OCI-LY1 (cell line): ENCODE results near the gene CLDN5.

Source experiments
- H2AFZ ChIP-seq: fragments of 200-600 bp; sonication (generic), shearing (Covaris generic); 2 replicates; pipeline ENCODE4 v1.6.0; 2014; ENCODE audit warnings: antibody characterized with exemption, mild to moderate bottlenecking, low read length
- H3F3A ChIP-seq: fragments of 200-600 bp; sonication (generic), shearing (Covaris generic); 2 replicates; pipeline ENCODE4 v1.6.0; 2014; ENCODE audit warnings: mild to moderate bottlenecking, antibody characterized with exemption, low read length, moderate library complexity; ENCODE audit not compliant: insufficient read depth
- H3K27ac ChIP-seq: fragments of 200-600 bp; sonication (generic); 2 replicates; pipeline ENCODE4 v1.5.1; 2014; ENCODE audit warnings: low read length, mixed run types, mild to moderate bottlenecking, low read depth; ENCODE audit not compliant: poor library complexity, severe bottlenecking
- H3K27me3 ChIP-seq: fragments of 200-600 bp; sonication (generic); 2 replicates; pipeline ENCODE4 v1.6.0; 2014; ENCODE audit warnings: antibody characterized with exemption, mild to moderate bottlenecking, low read length, moderate library complexity; ENCODE audit not compliant: insufficient read depth
- H3K36me3 ChIP-seq: fragments of 200-600 bp; sonication (generic); 2 replicates; pipeline ENCODE4 v1.6.1; 2014; ENCODE audit warnings: mild to moderate bottlenecking, antibody characterized with exemption, low read length, moderate library complexity, mixed read lengths; ENCODE audit not compliant: insufficient read depth
- H3K4me1 ChIP-seq: fragments of 200-600 bp; sonication (generic); 2 replicates; pipeline ENCODE4 v1.5.1; 2014; ENCODE audit warnings: mild to moderate bottlenecking, low read length, moderate library complexity; ENCODE audit not compliant: insufficient read depth, severe bottlenecking
- H3K4me2 ChIP-seq: fragments of 200-600 bp; sonication (generic), shearing (Covaris generic); 2 replicates; pipeline ENCODE4 v1.6.1; 2014; ENCODE audit warnings: low read length
- H3K4me3 ChIP-seq: fragments of 200-600 bp; sonication (generic); 2 replicates; pipeline ENCODE4 v1.5.1; 2014; ENCODE audit warnings: low read length, low read depth, mild to moderate bottlenecking, mixed read lengths; ENCODE audit not compliant: poor library complexity, severe bottlenecking
- H3K79me2 ChIP-seq: fragments of 200-600 bp; shearing (Covaris generic); 2 replicates; pipeline ENCODE4 v1.6.1; 2016; ENCODE audit warnings: mixed run types, low read length, mixed read lengths; ENCODE audit not compliant: insufficient read depth
- H3K9ac ChIP-seq: fragments of 200-600 bp; sonication (generic), shearing (Covaris generic); 2 replicates; pipeline ENCODE4 v1.6.1; 2014; ENCODE audit warnings: mild to moderate bottlenecking, low read length, mixed read lengths
- H3K9me2 ChIP-seq: fragments of 200-600 bp; sonication (generic), shearing (Covaris generic); 2 replicates; pipeline ENCODE4 v1.6.1; 2014; ENCODE audit warnings: low read depth, mild to moderate bottlenecking, low read length, mixed read lengths
- H3K9me3 ChIP-seq: fragments of 200-600 bp; shearing (Covaris generic); 2 replicates; pipeline ENCODE4 v1.6.1; 2014; ENCODE audit warnings: low read length, mixed read lengths
- H4K20me1 ChIP-seq: fragments of 200-600 bp; sonication (generic), shearing (Covaris generic); 2 replicates; pipeline ENCODE4 v1.6.0; 2016; ENCODE audit warnings: mild to moderate bottlenecking, low read length; ENCODE audit not compliant: insufficient read depth
- CTCF ChIP-seq: fragments of 200-600 bp; sonication (generic), shearing (Covaris generic); IDR thresholded peaks from 2 replicates; pipeline ENCODE4 v1.5.1; 2017; ENCODE audit warnings: mild to moderate bottlenecking, antibody characterized with exemption, low read length, moderate library complexity, mixed read lengths
- EZH2 ChIP-seq: fragments of 200-600 bp; sonication (generic), shearing (Covaris generic); IDR thresholded peaks from 2 replicates; pipeline ENCODE4 v1.8.0; 2017; ENCODE audit warnings: borderline replicate concordance, mixed run types, mild to moderate bottlenecking, antibody characterized with exemption, low read length, moderate library complexity, mixed read lengths

The CLDN5 gene

GRCh38 chr22:19515654-19516377 is 8.4 kb downstream of the CLDN5 start:
- TF ChIP-seq EZH2, result no peak
- no peak overlapping the region for H2AFZ ChIP-seq
- H3K9me2 ChIP-seq, result no peaks in the 10 kb centered on the region
- H3K27me3 ChIP-seq, result no peaks in the 10 kb centered on the region
- peaks cover 61% of the 10 kb centered on the region for H3K36me3 ChIP-seq
- H3K79me2 ChIP-seq, result no peaks in the 10 kb centered on the region
- no peak overlapping the region for H3K4me3 ChIP-seq
- no peak overlapping the region for H3K9ac ChIP-seq
- no peaks in the 10 kb centered on the region for H3K4me1 ChIP-seq
- H4K20me1 ChIP-seq, result no peaks in the 10 kb centered on the region
- H3K9me3 ChIP-seq, result no peaks in the 10 kb centered on the region
- no peak overlapping the region for H3K27ac ChIP-seq
- no peaks in the 10 kb centered on the region for H3F3A ChIP-seq
- H3K4me2 ChIP-seq, result no peak overlapping the region

- no peak for TF ChIP-seq EZH2
- TF ChIP-seq CTCF, result no peak
- Histone ChIP-seq H3K4me3 (no peak overlapping the region), H4K20me1 (no peaks in the 10 kb centered on the region), H3K9ac (no peak overlapping the region), H3K9me3 (no peaks in the 10 kb centered on the region), H3K79me2 (no peaks in the 10 kb centered on the region), H3K4me1 (no peaks in the 10 kb centered on the region), H2AFZ (no peak overlapping the region), H3K9me2 (no peaks in the 10 kb centered on the region), H3F3A (no peaks in the 10 kb centered on the region), H3K4me2 (no peak overlapping the region), H3K27ac (no peak overlapping the region), H3K27me3 (no peaks in the 10 kb centered on the region), H3K36me3 (peaks cover 68% of the 10 kb centered on the region)
These were observed 9.2 kb downstream of the CLDN5 start for GRCh38 chr22:19514831-19515565.

DNA sequence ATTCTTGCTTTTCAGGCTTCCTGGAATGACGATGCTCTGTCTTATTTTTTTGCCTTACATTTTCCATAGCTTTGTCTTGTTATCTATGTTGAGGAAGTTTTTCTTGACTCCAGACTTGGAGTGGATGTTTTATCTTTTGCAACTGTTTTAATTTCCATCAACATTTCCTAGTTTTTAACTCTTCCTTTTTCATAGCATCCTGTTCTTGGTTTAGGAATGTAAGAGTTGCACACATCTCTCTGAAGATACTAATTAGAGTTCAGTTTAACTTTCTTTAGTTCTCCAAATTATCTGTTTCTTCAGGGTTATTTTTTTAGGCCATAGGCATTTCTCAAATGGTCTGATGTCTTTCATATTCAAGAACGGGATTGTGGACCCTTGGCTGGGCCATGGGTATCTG is 10.4 kb downstream of the CLDN5 start:
- Histone ChIP-seq H2AFZ (no peak overlapping the region), H4K20me1 (no peaks in the 10 kb centered on the region), H3K79me2 (no peaks in the 10 kb centered on the region), H3K36me3 (peaks cover 70% of the 10 kb centered on the region), H3K27ac (no peak overlapping the region), H3K9ac (no peak overlapping the region), H3K4me1 (no peaks in the 10 kb centered on the region), H3K9me3 (no peaks in the 10 kb centered on the region), H3K4me3 (no peak overlapping the region), H3K9me2 (no peaks in the 10 kb centered on the region), H3K4me2 (no peak overlapping the region), H3F3A (no peaks in the 10 kb centered on the region), H3K27me3 (no peaks in the 10 kb centered on the region)
- TF ChIP-seq EZH2 (no peak), CTCF (no peak)
